ENCODE measurements around the gene RRP12.

DNA sequence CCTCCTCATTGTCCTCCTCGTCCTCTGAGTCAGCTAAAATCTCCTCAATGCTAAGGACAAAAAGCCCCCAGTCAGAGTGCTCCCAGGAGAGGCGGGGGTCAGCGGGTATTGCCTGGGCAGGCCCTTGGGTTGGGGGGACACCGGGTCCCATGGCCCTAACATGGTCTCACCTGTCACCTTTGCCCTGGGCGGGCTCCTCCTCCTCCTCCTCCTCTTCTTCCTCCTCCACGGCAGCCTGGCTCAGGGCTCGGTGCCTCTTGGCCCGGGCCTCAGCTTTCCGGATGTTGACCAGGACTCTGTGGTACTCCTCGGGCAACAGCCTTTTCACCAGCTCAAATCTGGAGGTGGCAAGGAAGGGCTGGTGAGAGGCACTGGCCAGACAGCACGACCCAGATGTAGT lies 34.6 kb downstream of the RRP12 start:
- TF ChIP-seq, protein P1, sequence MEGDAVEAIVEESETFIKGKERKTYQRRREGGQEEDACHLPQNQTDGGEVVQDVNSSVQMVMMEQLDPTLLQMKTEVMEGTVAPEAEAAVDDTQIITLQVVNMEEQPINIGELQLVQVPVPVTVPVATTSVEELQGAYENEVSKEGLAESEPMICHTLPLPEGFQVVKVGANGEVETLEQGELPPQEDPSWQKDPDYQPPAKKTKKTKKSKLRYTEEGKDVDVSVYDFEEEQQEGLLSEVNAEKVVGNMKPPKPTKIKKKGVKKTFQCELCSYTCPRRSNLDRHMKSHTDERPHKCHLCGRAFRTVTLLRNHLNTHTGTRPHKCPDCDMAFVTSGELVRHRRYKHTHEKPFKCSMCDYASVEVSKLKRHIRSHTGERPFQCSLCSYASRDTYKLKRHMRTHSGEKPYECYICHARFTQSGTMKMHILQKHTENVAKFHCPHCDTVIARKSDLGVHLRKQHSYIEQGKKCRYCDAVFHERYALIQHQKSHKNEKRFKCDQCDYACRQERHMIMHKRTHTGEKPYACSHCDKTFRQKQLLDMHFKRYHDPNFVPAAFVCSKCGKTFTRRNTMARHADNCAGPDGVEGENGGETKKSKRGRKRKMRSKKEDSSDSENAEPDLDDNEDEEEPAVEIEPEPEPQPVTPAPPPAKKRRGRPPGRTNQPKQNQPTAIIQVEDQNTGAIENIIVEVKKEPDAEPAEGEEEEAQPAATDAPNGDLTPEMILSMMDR (IDR thresholded peaks at IDR 0.05) = no peak
- no peak for TF ChIP-seq EZH2 (IDR thresholded peaks at IDR 0.05)

Data from neural progenitor cell (in vitro differentiated cells).